ENCODE results near the gene RNF225.

RNF225 gene

GRCh38 chr19:58355908-58356765 is 39.3 kb upstream of the RNF225 start:
- no peak for TF ChIP-seq CTCF (IDR thresholded peaks at IDR 0.05; ENCODE audit: insufficient read depth, low read depth, low read length, missing control alignments)
- DNase-seq (ENCODE audit: low read depth): peak; percentile 41
- H3K4me3 ChIP-seq (ENCODE audit: low read length): peak overlapping the region; percentile 1

GRCh38 chr19:58356766-58357480 is 38.5 kb upstream of the RNF225 start:
- H3K4me3 ChIP-seq (ENCODE audit: low read length): peak overlapping the region; percentile 1
- TF ChIP-seq CTCF (IDR thresholded peaks at IDR 0.05; ENCODE audit: insufficient read depth, low read depth, low read length, missing control alignments): no peak
- DNase-seq (ENCODE audit: low read depth): no peak

GRCh38 chr19:58357481-58358145 is 37.8 kb upstream of the RNF225 start:
- TF ChIP-seq CTCF (IDR thresholded peaks at IDR 0.05; ENCODE audit: insufficient read depth, low read depth, low read length, missing control alignments): no peak
- no peak for DNase-seq (ENCODE audit: low read depth)
- H3K4me3 ChIP-seq (ENCODE audit: low read length): no peak overlapping the region

- TF ChIP-seq CTCF (IDR thresholded peaks at IDR 0.05; ENCODE audit: insufficient read depth, low read depth, low read length, missing control alignments): peak; percentile 4
- DNase-seq (ENCODE audit: low read depth): no peak
Observed at GRCh38 chr19:58361900-58362271, 33.6 kb upstream of the RNF225 start.

GRCh38 chr19:58362272-58362994 is 33.0 kb upstream of the RNF225 start, which contains the start of gene ZNF497:
Gene ZNF497, minus strand, starts transcription at chr19:58362751. Its CDS starts 5,116 bp downstream, at chr19:58357635.
- H3K4me3 ChIP-seq (ENCODE audit: low read length): peak within 1 kb of the TSS; percentile 77
- peak; percentile 97 for DNase-seq (ENCODE audit: low read depth)
- TF ChIP-seq CTCF (IDR thresholded peaks at IDR 0.05; ENCODE audit: insufficient read depth, low read depth, low read length, missing control alignments): no peak

More at GRCh38 chr19:58361900-58362271, 33.6 kb upstream of the RNF225 start:
- H3K4me3 ChIP-seq (ENCODE audit: low read length): peak overlapping the region; percentile 77

- DNase-seq (ENCODE audit: low read depth): no peak
- H3K4me3 ChIP-seq (ENCODE audit: low read length): no peak overlapping the region
- no peak for TF ChIP-seq CTCF (IDR thresholded peaks at IDR 0.05; ENCODE audit: insufficient read depth, low read depth, low read length, missing control alignments)
Observed at GRCh38 chr19:58364146-58364545, 31.3 kb upstream of the RNF225 start.

Measured in epithelial cell of esophagus (primary cell).